GM19239 (cell line): ENCODE results near the gene DYNLT3.

Experiments used
- DNase-seq: peaks from one replicate; pipeline ENCODE4 v3.0.0; 2011; ENCODE audit warnings: low spot score; ENCODE audit not compliant: insufficient read length
- FAIRE-seq: peaks from 2 replicates; lab custom pipeline; 2011; peaks lifted over from hg19 to GRCh38; lab: Jason Lieb, UNC

The DYNLT3 gene

DNA sequence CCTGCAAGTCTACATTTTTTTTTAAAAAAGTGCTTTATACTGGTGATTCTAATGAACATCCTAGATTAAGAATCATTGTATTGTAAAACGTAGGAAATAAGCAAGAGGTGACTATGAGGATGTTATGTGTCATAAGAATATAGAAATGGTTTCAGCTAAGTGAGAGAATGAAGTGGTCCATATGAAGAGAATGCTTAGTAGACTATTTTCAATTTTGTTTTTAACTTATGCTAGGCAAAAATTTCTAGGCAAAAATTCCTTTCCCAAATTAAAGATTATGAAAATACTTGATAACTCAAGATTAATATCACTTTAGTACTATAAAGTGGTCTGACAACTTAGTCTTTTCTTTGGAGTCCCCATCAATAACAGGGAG, 825 bp downstream of the DYNLT3 start:
- FAIRE-seq (no peak), DNase-seq (no peak)

DNA sequence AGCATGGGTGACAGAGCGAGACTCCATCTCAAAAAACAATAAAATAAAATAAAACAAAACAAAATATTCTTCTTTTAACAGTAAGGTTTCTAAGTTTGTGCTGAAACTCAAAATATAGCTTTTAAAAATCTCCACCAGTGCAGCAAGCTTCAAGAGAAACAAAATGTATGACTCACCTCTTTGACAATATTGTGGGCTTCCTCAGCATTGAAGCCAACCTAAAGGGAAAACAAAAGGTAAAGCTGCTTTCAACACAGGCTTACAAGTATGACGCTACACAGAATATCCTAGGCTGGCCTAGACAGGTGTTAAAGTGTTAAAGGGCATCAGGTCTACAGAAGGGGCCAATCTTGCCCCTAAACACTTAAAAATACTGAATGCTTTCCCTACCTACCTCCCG, 1.2 kb downstream of the DYNLT3 start:
- DNase-seq (no peak), FAIRE-seq (peak; percentile 39)

- no peak for DNase-seq
- peak; percentile 8 for FAIRE-seq
These were observed 2.7 kb downstream of the DYNLT3 start for GRCh38 chrX:37844622-37845021.

- FAIRE-seq (no peak), DNase-seq (no peak)
These were observed 6.4 kb downstream of the DYNLT3 start for GRCh38 chrX:37840931-37841330.

DNA sequence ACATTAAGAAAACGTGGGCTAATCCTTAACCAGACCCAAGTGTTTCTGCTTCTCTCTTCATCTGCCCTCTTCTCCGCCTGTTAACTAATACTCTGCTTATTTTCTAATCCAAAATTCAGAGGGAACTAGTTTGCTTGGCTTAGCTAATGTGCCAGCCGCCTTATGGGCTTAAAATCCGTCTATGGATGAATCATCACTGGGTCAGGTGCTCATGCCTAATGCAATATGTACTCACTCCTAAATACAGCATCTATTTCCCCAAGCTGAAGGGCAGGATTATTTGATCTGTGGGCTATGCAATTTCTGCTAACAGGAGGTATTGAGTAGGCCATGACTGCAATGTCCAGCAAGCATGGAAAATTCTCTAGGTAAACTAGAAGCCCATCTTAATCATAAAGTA, 12.4 kb downstream of the DYNLT3 start:
- FAIRE-seq = no peak
- no peak for DNase-seq

GRCh38 chrX:37830371-37830770, 17.0 kb downstream of the DYNLT3 start:
- DNase-seq (no peak), FAIRE-seq (no peak)

- FAIRE-seq (no peak), DNase-seq (no peak)
These were observed 17.6 kb downstream of the DYNLT3 start for GRCh38 chrX:37829721-37830120.

DNA sequence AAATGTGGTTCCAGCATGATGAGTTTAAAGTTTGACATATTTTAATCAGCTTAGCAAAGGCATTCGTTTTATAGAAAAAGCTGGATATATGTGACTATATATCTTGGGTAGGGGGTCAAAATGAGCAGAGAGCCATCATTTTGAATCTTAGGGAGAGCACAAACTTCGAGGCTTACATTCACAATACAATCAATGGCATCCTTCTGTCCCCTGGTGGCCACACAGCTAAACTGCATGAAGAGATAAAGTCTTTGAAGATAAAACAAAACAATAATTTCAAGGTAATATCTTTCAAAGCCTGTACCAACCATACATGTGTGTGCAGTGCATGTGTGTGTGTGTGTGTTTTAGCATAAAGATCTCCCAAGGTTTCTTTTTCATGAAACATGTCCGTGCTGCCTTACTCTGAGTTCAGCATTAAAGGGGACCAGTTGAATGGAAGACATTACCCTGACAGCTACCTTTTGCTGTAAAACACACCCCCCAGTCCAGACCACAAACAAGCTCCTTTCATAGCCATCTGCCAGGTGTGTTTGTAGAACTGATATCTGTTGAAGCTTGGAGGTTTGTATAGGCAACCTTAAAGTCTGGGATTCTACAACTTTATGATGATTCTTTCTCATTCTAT, 22.0 kb downstream of the DYNLT3 start:
- FAIRE-seq (peak; percentile 84), DNase-seq (no peak)

DNA sequence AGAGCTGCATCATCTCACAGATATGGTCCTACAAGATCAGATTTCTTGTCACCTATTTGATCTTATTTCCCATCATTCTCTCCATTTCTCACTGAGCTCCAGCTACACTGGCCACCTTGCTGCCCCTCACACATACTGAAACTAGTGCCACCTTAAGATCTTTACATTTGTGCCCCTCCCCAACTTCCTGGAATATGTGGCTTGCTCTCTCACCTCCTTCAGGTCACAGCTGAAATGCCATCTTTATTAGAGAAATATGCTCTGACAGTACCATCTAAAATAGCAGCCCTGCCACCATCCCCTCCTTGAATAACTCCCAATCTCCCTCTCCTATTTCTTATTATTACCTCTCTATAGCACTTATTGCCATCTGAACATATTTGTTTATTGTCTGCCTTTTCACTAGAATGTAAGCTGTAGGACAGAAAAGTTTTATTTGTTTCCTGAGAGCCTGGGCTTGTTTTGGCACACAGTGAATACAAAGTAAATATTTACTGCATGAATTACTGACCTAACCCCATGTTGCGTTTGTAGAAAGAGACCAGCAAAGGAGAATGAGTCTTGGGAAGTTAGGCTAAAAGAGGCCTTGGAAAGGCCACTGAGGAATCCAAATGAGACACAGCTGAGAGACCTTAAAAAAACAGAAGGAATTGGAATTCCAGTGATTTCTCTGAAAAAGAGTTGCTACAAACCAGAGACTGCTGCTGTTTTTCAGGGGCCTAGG, 22.7 kb downstream of the DYNLT3 start:
- DNase-seq = no peak
- peak; percentile 28 for FAIRE-seq

DNA sequence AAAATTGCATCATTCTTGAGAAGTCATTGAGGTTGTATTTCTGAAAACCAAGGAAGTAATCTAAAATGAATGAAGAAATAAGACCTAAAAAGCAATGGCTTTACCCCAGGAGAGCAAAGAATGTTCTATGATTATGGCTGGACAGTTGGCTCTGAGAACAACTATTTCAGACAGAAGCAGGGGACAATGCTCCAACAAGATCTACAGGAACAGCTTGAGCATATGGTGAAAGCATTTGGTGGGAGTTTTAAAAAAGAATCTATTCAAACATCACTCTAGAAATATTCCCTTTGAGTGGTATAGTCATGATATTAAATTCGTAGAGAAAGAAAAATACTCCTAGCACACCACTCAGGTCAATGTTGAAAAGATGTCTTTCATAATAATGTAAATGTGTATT, 26.7 kb downstream of the DYNLT3 start:
- DNase-seq = no peak
- FAIRE-seq = peak; percentile 84

- FAIRE-seq (peak; percentile 96), DNase-seq (no peak)
These were observed 29.3 kb downstream of the DYNLT3 start for GRCh38 chrX:37818031-37818430.

- DNase-seq (no peak), FAIRE-seq (no peak)
These were observed 29.8 kb downstream of the DYNLT3 start for GRCh38 chrX:37817579-37817978.

- FAIRE-seq = no peak
- no peak for DNase-seq
These were observed 30.2 kb downstream of the DYNLT3 start for GRCh38 chrX:37817176-37817575.

DNA sequence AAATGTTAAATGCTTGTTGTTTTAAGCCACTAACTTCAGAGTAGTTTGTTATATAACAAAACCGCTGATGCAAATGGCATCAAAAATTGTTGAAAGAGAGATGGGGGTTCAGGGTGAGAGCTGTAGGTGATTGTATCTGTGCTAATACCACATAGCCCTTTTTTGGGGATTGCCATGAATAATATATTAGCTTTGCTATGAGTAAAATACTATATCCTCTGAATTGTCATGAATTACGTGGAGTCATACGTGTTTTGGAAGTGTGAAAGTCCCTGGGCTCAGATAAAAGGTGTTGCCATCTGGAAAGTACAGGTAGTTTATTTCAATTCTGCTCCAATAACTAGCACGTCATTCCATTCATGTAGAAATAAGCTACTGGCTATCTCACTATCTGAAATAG, 30.6 kb downstream of the DYNLT3 start:
- DNase-seq (no peak), FAIRE-seq (no peak)

- no peak for FAIRE-seq
- DNase-seq = no peak
These were observed 32.0 kb downstream of the DYNLT3 start for GRCh38 chrX:37815366-37815765.

- FAIRE-seq (peak; percentile 81), DNase-seq (no peak)
These were observed 33.8 kb downstream of the DYNLT3 start for GRCh38 chrX:37813570-37813969.

GRCh38 chrX:37812110-37812509, 35.3 kb downstream of the DYNLT3 start:
- DNase-seq (no peak), FAIRE-seq (no peak)

GRCh38 chrX:37809970-37810369, 37.4 kb downstream of the DYNLT3 start:
- no peak for DNase-seq
- no peak for FAIRE-seq

DNA sequence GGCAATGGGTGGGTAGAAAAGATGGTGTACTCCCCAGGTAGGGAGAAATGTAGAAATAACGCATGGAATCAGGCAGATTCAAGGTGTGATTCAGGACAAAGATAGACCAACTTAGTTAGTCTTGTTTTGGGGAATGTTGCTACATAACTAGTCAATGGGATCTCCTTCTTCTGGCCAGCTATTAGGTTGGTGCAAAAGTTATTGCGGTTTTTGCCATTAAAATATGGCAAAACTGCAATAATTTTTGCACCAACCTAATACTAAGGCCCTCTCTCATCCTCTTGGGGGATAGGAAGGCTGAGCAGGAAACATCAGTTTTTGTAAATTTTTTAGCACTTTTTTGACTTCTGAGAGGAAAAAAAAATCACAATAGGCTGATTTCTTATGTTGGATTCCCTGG, 44.3 kb downstream of the DYNLT3 start:
- FAIRE-seq (no peak), DNase-seq (no peak)

- FAIRE-seq = peak; percentile 91
- DNase-seq = no peak
These were observed 45.3 kb downstream of the DYNLT3 start for GRCh38 chrX:37802028-37802427.

DNA sequence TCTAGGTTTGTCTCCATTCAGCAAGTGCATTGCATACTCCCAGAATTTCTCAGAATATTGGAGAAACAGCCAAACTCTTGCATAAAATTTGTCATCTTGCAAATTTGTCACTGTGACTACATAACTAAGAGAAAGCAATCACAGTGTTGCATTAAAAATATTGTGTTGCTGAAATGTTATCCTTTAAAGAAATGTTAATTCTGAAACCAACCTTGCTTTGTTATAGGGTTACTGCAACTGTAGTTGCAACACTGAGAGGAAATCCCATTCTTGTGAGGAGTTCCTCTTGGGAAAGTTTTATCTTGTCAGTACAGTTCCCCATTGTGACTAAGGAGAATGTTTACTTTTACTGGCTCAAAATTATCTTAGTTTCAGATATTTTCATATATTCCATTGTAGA, 46.7 kb downstream of the DYNLT3 start:
- FAIRE-seq (peak; percentile 21), DNase-seq (no peak)

- FAIRE-seq (no peak), DNase-seq (no peak)
These were observed 47.4 kb downstream of the DYNLT3 start for GRCh38 chrX:37799936-37800335.
